ENCODE measurements around the gene BSG.

- TF ChIP-seq ZBTB7A (tag by site-specific recombination; IDR thresholded peaks at IDR 0.05; ENCODE audit: low read depth) (no peak), CTCF (tag by site-specific recombination; IDR thresholded peaks at IDR 0.05) (no peak), ZNF354C (tag by site-specific recombination; IDR thresholded peaks at IDR 0.05; ENCODE audit: borderline replicate concordance, low read depth) (no peak), KLF1 (tag by site-specific recombination; IDR thresholded peaks at IDR 0.05) (no peak)
These were observed 46.5 kb upstream of the BSG start for GRCh38 chr19:525857-526419.
